Adrenal gland (tissue), 5 donors: ENCODE results near the gene ADAMTSL1.

Experiments used
- POLR2A ChIP-seq, 2 donors: fragments of 450-650 bp; IDR thresholded peaks; one replicate each; pipeline ENCODE4 v1.6.1; 2017; ENCODE audit warnings: antibody characterized with exemption in 2 of 2, mild to moderate bottlenecking in 2 of 2, moderate library complexity in 1 of 2
- TF ChIP-seq, protein P1 (sequence below), 6 experiments: fragments of 450-650 bp in 4 of 6; fragments of 200-600 bp in 2 of 6; sonication (generic) in 1 of 6; IDR thresholded peaks; 1 replicate in 5 of 6; 2 replicates in 1 of 6; pipeline versions ENCODE4 v1.5.1 to v1.8.0; 2016 to 2021; ENCODE audit warnings: antibody characterized with exemption in 6 of 6, mild to moderate bottlenecking in 2 of 6, moderate library complexity in 1 of 6
- donor health status: DM: no; HTN: no; CAD: no.

DNA sequence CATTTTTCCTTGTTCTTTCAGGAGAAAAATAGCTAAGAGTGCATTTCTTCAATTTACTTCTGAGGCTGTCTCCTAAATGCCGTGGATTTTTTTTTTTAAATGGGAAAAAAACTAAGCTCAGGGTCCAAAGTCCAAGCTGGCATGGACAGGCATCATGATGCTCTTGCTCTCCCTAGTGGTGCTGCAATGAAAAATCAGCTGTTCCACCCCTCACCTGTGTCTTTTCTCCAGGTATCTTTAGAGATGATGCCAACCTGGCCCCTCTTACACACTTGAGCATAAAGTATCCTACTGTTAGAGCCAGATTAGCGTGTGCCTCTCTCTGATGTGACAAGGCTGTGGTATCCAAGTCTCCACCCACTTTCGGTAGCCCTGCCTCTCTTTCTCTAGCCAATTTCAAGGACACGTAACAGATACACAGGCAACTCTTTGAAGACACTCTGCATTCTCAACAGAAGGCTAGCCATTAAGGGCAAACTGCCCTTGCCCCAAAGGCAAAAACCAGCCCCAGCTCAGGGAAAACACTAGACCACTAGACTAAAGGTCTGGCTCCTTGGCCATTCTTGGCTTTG, 350.2 kb downstream of the ADAMTSL1 start:
- TF ChIP-seq, protein P1, sequence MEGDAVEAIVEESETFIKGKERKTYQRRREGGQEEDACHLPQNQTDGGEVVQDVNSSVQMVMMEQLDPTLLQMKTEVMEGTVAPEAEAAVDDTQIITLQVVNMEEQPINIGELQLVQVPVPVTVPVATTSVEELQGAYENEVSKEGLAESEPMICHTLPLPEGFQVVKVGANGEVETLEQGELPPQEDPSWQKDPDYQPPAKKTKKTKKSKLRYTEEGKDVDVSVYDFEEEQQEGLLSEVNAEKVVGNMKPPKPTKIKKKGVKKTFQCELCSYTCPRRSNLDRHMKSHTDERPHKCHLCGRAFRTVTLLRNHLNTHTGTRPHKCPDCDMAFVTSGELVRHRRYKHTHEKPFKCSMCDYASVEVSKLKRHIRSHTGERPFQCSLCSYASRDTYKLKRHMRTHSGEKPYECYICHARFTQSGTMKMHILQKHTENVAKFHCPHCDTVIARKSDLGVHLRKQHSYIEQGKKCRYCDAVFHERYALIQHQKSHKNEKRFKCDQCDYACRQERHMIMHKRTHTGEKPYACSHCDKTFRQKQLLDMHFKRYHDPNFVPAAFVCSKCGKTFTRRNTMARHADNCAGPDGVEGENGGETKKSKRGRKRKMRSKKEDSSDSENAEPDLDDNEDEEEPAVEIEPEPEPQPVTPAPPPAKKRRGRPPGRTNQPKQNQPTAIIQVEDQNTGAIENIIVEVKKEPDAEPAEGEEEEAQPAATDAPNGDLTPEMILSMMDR (IDR thresholded peaks at IDR 0.05): peak in 5 of 6 experiments; percentile 18 to 53 (median 35)
- TF ChIP-seq POLR2A (IDR thresholded peaks at IDR 0.05): no peak
